Lower leg skin (tissue), 4 donors: ENCODE data around the gene MAST4. TPM values are rescaled to one million over a fixed set of nuclear protein-coding genes. Genes with fewer than 3 reads are reported as not detected.

Source experiments
- DNase-seq, 2 donors: peaks; one replicate each; pipeline ENCODE4 v3.0.0-alpha.2; 2019; ENCODE audit warnings: low spot score in 2 of 2
- H3K4me3 ChIP-seq: fragments of 200-600 bp; sonication (generic); 2 replicates; pipeline ENCODE4 v1.5.1; 2017; ENCODE audit warnings: mild to moderate bottlenecking, low read depth; ENCODE audit not compliant: poor library complexity, severe bottlenecking
- CTCF ChIP-seq, 3 donors: fragments of 450-650 bp; IDR thresholded peaks; one replicate each; pipeline ENCODE4 v1.5.1; 2016; ENCODE audit warnings: antibody characterized with exemption in 3 of 3, mild to moderate bottlenecking in 3 of 3, moderate library complexity in 2 of 3
- POLR2A ChIP-seq, 2 donors: fragments of 450-650 bp; IDR thresholded peaks; one replicate each; pipeline ENCODE4 v1.6.1; 2016 to 2017; ENCODE audit warnings: antibody characterized with exemption in 2 of 2, mild to moderate bottlenecking in 1 of 2, moderate library complexity in 1 of 2
- WGBS, 2 donors: methylation state at CpG; one replicate each; pipeline ENCODE4 v1.1.5; 2018; 5-methylcytosine and 5-hydroxymethylcytosine counted together
- intact Hi-C: fragments of 100-400 bp; cut with DNase I; formaldehyde crosslinking; loops from one replicate; pipeline ENCODE4 v1.15.0; 2023; ENCODE audit warnings: low total_unique reads
- total RNA-seq, 4 donors: library from RNA; depleted of rRNA; stranded (reverse); fragments of >200 nt; gene quantifications; one replicate each; pipeline ENCODE4 v1.1.0, GENCODE V29; 2016

MAST4 gene
- total RNA-seq, 4 donors from 2014 or later = 49.0 to 109 (median 55.5) TPM

- no peak overlapping the region for H3K4me3 ChIP-seq
- TF ChIP-seq POLR2A (IDR thresholded peaks at IDR 0.05) (no peak), CTCF (IDR thresholded peaks at IDR 0.05) (no peak)
- intact Hi-C loops = no loop called here
- DNase-seq = no peak
Observed at GRCh38 chr5:67021521-67021920, 425.3 kb downstream of the MAST4 start.

- no peak for TF ChIP-seq CTCF (IDR thresholded peaks at IDR 0.05)
- no peak for TF ChIP-seq POLR2A (IDR thresholded peaks at IDR 0.05)
- DNase-seq = no peak
- intact Hi-C loops = no loop called here
- H3K4me3 ChIP-seq = no peak overlapping the region
- 44 to 53% methylated on average over 3 of the region's 3 CpGs for WGBS, 2 donors
Observed at GRCh38 chr5:67021962-67022361, 425.8 kb downstream of the MAST4 start.

- no peak for DNase-seq
- intact Hi-C loops = no loop called here
- no peak overlapping the region for H3K4me3 ChIP-seq
- no peak for TF ChIP-seq CTCF (IDR thresholded peaks at IDR 0.05)
- TF ChIP-seq POLR2A (IDR thresholded peaks at IDR 0.05) = no peak
- 87 to 98% methylated on average over 2 of the region's 2 CpGs for WGBS, 2 donors
Observed at GRCh38 chr5:67025457-67025856, 429.3 kb downstream of the MAST4 start.

- H3K4me3 ChIP-seq = no peak overlapping the region
- 93 to 100% methylated on average over 1 of the region's 1 CpG for WGBS, 2 donors
- TF ChIP-seq CTCF (IDR thresholded peaks at IDR 0.05) (no peak), POLR2A (IDR thresholded peaks at IDR 0.05) (no peak)
- no peak for DNase-seq
- intact Hi-C loops = no loop called here
Observed at GRCh38 chr5:67026278-67026677, 430.1 kb downstream of the MAST4 start.

- intact Hi-C loops = no loop called here
- TF ChIP-seq POLR2A (IDR thresholded peaks at IDR 0.05) (no peak), CTCF (IDR thresholded peaks at IDR 0.05) (no peak)
- no peak for DNase-seq
- H3K4me3 ChIP-seq = no peak overlapping the region
- 79 to 85% methylated on average over 2 of the region's 2 CpGs for WGBS, 2 donors
Observed at GRCh38 chr5:67027171-67027570, 431.0 kb downstream of the MAST4 start.

- no peak overlapping the region for H3K4me3 ChIP-seq
- intact Hi-C loops = no loop called here
- TF ChIP-seq CTCF (IDR thresholded peaks at IDR 0.05) (no peak), POLR2A (IDR thresholded peaks at IDR 0.05) (no peak)
- WGBS, 2 donors = 77 to 83% methylated on average over 4 of the region's 4 CpGs
- DNase-seq = no peak
Observed at GRCh38 chr5:67028371-67028770, 432.2 kb downstream of the MAST4 start.
